Left ventricle myocardium inferior (tissue), 1 donor: ENCODE measurements around the gene TRIM24. TPM values are rescaled to one million over a fixed set of nuclear protein-coding genes. Genes with fewer than 3 reads are reported as not detected.

ENCODE experiments used
- DNase-seq: peaks from one replicate; pipeline ENCODE4 v3.0.0-alpha.2; 2020
- H3K27ac ChIP-seq: fragments of 200-600 bp; replicated peaks from 2 replicates; pipeline ENCODE4 v1.8.0; 2021
- H3K27me3 ChIP-seq: fragments of 200-600 bp; 2 replicates; pipeline ENCODE4 v1.8.0; 2021; ENCODE audit warnings: low read depth
- H3K36me3 ChIP-seq: fragments of 200-600 bp; 2 replicates; pipeline ENCODE4 v1.8.0; 2021
- H3K4me1 ChIP-seq: fragments of 200-600 bp; 2 replicates; pipeline ENCODE4 v1.8.0; 2021
- H3K4me3 ChIP-seq: fragments of 200-600 bp; 2 replicates; pipeline ENCODE4 v1.8.0; 2021; ENCODE audit warnings: mild to moderate bottlenecking, moderate library complexity
- H3K9me3 ChIP-seq: fragments of 200-600 bp; replicated peaks from 2 replicates; pipeline ENCODE4 v1.8.0; 2021
- intact Hi-C: fragments of 100-400 bp; cut with micrococcal nuclease; formaldehyde crosslinking; loops from one replicate; pipeline ENCODE4 v1.11.0; 2022
- total RNA-seq: library from RNA; stranded (reverse); fragmentation: NEBNext Ultra II Directional; extraction: Animal tissue kit (Norgen Biotek cat#: 25700); gene quantifications from one replicate; pipeline ENCODE4 v1.2.1, GENCODE V29; 2021
- TF ChIP-seq, protein P1 (sequence below): fragments of 200-600 bp; IDR thresholded peaks from 2 replicates; pipeline ENCODE4 v1.8.0; 2021; ENCODE audit warnings: antibody characterized with exemption, mild to moderate bottlenecking, borderline replicate concordance
- donor health status: DM: no; HTN: yes; CAD: no; lungs with severe emphysema.

Gene TRIM24
- total RNA-seq, 1 donor from 2014 or later, result 18.8 TPM

DNA sequence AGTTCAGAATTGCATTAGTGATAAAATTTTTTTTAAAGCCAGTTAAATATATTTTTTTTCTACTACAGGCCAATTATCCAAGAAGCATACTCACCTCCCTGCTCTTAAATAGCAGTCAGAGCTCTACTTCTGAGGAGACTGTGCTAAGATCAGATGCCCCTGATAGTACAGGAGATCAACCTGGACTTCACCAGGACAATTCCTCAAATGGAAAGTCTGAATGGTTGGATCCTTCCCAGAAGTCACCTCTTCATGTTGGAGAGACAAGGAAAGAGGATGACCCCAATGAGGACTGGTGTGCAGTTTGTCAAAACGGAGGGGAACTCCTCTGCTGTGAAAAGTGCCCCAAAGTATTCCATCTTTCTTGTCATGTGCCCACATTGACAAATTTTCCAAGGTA, 119.1 kb downstream of the TRIM24 start:
- no peak for DNase-seq
- no peaks in the 10 kb centered on the region for H3K9me3 ChIP-seq
- H3K4me1 ChIP-seq, result no peaks in the 10 kb centered on the region
- TF ChIP-seq, protein P1, sequence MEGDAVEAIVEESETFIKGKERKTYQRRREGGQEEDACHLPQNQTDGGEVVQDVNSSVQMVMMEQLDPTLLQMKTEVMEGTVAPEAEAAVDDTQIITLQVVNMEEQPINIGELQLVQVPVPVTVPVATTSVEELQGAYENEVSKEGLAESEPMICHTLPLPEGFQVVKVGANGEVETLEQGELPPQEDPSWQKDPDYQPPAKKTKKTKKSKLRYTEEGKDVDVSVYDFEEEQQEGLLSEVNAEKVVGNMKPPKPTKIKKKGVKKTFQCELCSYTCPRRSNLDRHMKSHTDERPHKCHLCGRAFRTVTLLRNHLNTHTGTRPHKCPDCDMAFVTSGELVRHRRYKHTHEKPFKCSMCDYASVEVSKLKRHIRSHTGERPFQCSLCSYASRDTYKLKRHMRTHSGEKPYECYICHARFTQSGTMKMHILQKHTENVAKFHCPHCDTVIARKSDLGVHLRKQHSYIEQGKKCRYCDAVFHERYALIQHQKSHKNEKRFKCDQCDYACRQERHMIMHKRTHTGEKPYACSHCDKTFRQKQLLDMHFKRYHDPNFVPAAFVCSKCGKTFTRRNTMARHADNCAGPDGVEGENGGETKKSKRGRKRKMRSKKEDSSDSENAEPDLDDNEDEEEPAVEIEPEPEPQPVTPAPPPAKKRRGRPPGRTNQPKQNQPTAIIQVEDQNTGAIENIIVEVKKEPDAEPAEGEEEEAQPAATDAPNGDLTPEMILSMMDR, result no peak
- intact Hi-C loops, result no loop called here
- peaks cover 76% of the 10 kb centered on the region for H3K36me3 ChIP-seq
- H3K27me3 ChIP-seq, result no peaks in the 10 kb centered on the region
- H3K4me3 ChIP-seq, result no peak overlapping the region
- no peak overlapping the region for H3K27ac ChIP-seq

DNA sequence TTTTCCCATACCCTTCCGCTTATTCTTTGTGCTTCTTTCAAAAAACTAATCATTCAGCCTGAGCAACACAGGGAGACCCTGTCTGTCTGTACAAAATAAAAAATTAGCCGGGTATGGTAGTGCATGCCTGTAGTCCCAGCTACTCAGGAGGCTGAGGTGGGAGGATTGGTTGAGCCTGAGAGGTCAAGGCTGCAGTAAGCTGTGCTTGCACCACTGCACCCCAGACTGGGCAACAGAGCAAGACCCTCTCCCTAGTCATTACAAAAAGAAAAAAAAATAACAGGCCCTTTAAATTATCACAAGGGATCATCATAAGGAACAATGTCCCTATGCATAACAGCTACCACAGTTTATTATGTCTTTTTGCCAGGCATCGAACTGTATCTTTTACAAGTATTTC, 119.6 kb downstream of the TRIM24 start:
- Histone ChIP-seq H3K36me3 (peaks cover 81% of the 10 kb centered on the region), H3K27me3 (no peaks in the 10 kb centered on the region), H3K9me3 (no peaks in the 10 kb centered on the region), H3K27ac (no peak overlapping the region), H3K4me3 (no peak overlapping the region), H3K4me1 (no peaks in the 10 kb centered on the region)
- TF ChIP-seq, protein P1, result no peak
- no peak for DNase-seq
- intact Hi-C loops, result no loop called here

DNA sequence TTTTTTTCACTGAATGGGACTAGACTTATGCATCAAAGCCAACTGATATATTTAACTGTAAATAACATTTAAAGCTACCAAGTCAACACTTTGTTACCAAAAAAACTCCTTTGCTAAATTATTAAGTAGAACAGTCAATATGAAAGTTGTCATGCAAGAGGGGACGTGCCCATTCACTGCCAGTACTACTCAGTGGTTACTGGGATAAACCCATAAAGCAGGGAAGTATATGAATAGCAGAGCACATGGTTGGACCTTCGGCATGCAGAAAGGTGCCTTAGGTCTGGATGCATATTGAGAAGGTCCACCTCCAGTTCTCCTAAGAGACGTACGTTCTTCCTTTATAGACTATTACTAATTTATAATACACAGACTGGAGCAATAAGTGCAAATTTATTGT, 121.0 kb downstream of the TRIM24 start:
- no peaks in the 10 kb centered on the region for H3K27me3 ChIP-seq
- peaks cover 1% of the 10 kb centered on the region for H3K4me1 ChIP-seq
- intact Hi-C loops, result no loop called here
- no peak overlapping the region for H3K27ac ChIP-seq
- peaks cover 85% of the 10 kb centered on the region for H3K36me3 ChIP-seq
- H3K9me3 ChIP-seq, result no peaks in the 10 kb centered on the region
- H3K4me3 ChIP-seq, result no peak overlapping the region
- no peak for DNase-seq
- TF ChIP-seq, protein P1, result no peak

DNA sequence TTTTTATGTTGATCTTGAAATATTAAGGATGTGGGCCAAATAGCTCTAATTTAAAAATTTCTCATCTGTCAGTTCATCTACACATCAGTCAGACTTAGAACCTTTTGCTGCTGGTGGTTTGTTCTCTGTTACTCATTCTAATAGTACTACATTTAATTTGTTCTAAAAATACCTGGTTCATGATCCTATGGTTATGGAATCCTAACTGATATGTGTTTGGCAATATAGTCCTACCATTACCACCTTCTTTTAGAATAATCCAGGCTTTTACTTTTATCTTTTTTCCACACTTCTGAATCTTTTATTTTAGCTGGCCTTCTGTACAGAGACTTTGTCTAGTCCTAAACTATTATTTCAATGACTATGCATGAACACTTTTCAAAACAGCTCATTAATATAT, 124.2 kb downstream of the TRIM24 start:
- Histone ChIP-seq H3K4me1 (peaks cover 10% of the 10 kb centered on the region), H3K36me3 (peaks cover 72% of the 10 kb centered on the region)
- intact Hi-C loops, result no loop called here

DNA sequence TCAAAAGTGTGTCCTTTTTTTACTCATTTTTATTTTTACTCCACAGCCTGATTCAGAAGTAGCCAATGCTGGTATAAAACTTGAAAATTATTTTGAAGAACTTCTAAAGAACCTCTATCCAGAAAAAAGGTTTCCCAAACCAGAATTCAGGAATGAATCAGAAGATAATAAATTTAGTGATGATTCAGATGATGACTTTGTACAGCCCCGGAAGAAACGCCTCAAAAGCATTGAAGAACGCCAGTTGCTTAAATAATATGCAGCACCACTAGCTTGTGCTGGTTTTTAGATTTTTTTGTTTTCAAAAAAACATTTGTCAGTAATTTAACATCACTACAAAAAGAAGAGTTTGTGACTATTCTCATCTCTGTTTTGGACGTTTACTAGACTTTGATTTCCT, 124.6 kb downstream of the TRIM24 start:
- Histone ChIP-seq H3K4me1 (peaks cover 10% of the 10 kb centered on the region), H3K9me3 (no peaks in the 10 kb centered on the region), H3K36me3 (peaks cover 68% of the 10 kb centered on the region), H3K4me3 (no peak overlapping the region), H3K27ac (no peak overlapping the region), H3K27me3 (no peaks in the 10 kb centered on the region)
- TF ChIP-seq, protein P1, result no peak
- intact Hi-C loops, result no loop called here
- no peak for DNase-seq

More for the DNA sequence above, 124.2 kb downstream of the TRIM24 start:
- Histone ChIP-seq H3K27ac (no peak overlapping the region), H3K27me3 (no peaks in the 10 kb centered on the region), H3K9me3 (no peaks in the 10 kb centered on the region), H3K4me3 (no peak overlapping the region)
- no peak for DNase-seq
- TF ChIP-seq, protein P1, result no peak
